ENCODE data around the gene MITF. TPM values are rescaled to one million over a fixed set of nuclear protein-coding genes. Genes with fewer than 3 reads are reported as not detected.

MITF gene
- total RNA-seq, 1 experiment from 2014 or later: 4.3 TPM

DNA sequence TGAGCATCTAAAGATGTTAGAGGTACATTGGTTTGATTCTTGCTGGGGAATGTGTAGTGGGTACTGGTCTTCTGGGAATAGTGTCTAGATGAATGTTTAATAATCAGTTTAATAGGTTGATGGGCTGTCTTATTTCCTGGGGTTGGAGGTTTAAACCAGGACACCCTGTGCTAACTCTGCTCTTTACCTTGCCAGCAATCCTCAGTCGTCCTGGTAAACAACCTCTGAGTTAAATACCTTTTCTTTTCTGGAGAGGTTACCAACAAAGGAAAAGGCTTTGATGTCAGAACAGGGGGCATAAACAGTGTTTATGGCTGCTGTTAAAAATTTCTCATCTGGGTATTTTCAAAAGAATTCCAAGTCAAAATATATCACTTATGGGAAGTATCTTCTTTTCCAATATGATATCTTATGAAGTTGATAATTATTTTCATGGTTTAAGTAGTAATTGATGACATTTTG is 23.5 kb downstream of the MITF start:
- H3K36me3 ChIP-seq (ENCODE audit: control insufficient read depth, insufficient read depth, low read length): no peaks in the 10 kb centered on the region
- no peaks in the 10 kb centered on the region for H3K36me3 Mint-ChIP-seq (ENCODE audit: insufficient read depth, unreplicated experiment)
- no peaks in the 10 kb centered on the region for H3K9me3 Mint-ChIP-seq (ENCODE audit: unreplicated experiment)
- peak overlapping the region; percentile 81 for H3K27ac Mint-ChIP-seq (ENCODE audit: unreplicated experiment)
- no peak for DNase-seq
- peak overlapping the region; percentile 55 for H3K4me3 Mint-ChIP-seq (ENCODE audit: unreplicated experiment)
- POLR2A ChIA-PET: no interaction called here
- intact Hi-C loops (cut with micrococcal nuclease; ENCODE audit: unreplicated experiment): loop anchor here (1.0 kb wide), 1 partner anchor 8 kb away; no protein-coding TSS in a partner anchor
- no peaks in the 10 kb centered on the region for H3K27me3 Mint-ChIP-seq (ENCODE audit: insufficient read depth, unreplicated experiment)
- H3K4me3 ChIP-seq (ENCODE audit: low read depth, low read length): no peak overlapping the region
- TF ChIP-seq, protein P1, sequence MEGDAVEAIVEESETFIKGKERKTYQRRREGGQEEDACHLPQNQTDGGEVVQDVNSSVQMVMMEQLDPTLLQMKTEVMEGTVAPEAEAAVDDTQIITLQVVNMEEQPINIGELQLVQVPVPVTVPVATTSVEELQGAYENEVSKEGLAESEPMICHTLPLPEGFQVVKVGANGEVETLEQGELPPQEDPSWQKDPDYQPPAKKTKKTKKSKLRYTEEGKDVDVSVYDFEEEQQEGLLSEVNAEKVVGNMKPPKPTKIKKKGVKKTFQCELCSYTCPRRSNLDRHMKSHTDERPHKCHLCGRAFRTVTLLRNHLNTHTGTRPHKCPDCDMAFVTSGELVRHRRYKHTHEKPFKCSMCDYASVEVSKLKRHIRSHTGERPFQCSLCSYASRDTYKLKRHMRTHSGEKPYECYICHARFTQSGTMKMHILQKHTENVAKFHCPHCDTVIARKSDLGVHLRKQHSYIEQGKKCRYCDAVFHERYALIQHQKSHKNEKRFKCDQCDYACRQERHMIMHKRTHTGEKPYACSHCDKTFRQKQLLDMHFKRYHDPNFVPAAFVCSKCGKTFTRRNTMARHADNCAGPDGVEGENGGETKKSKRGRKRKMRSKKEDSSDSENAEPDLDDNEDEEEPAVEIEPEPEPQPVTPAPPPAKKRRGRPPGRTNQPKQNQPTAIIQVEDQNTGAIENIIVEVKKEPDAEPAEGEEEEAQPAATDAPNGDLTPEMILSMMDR (IDR thresholded peaks at IDR 0.05; ENCODE audit: insufficient read depth in 1 of 2, low read depth in 1 of 2, low read length in 1 of 2, severe bottlenecking in 1 of 2, unreplicated experiment in 1 of 2): no peak
- no peaks in the 10 kb centered on the region for H3K9me3 ChIP-seq
- TSS peak; percentile 39 for BruUV-seq (replicated peaks)
- H3K4me1 ChIP-seq: peaks cover 52% of the 10 kb centered on the region
- H3K27me3 ChIP-seq (replicated peaks; ENCODE audit: control insufficient read depth, insufficient read depth, low read length): no peaks in the 10 kb centered on the region
- peaks cover 36% of the 10 kb centered on the region for H3K4me1 Mint-ChIP-seq (ENCODE audit: low read depth, unreplicated experiment)
- CTCF ChIA-PET: interaction anchor here (0.7 kb wide), 1 partner anchor 50 kb away, joined by 3 read pairs; no protein-coding TSS in a partner anchor

DNA sequence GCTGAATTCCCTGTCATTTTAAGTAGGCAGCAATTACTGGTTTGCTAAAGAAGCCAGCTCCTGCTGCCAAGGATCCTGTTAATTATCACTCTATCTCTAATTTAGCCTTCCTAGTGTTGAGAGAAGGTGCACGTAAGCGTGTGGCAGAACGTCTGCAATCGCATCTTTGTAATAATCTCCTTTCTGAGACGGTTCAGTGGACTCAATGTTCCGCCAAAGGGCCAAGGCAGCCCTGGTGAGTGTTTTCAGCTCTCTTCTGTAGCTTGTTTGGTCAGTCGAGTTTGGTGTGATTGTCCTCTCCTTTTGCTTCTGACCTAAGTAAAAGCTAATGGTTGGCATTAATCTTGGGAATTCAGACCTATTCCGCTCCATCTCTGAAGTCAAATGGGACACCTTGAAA is 24.2 kb downstream of the MITF start:
- Mint-ChIP-seq H3K4me3 (ENCODE audit: unreplicated experiment) (peak overlapping the region; percentile 29), H3K36me3 (ENCODE audit: insufficient read depth, unreplicated experiment) (no peaks in the 10 kb centered on the region), H3K4me1 (ENCODE audit: low read depth, unreplicated experiment) (peaks cover 42% of the 10 kb centered on the region), H3K27me3 (ENCODE audit: insufficient read depth, unreplicated experiment) (no peaks in the 10 kb centered on the region), H3K27ac (ENCODE audit: unreplicated experiment) (peak overlapping the region; percentile 81), H3K9me3 (ENCODE audit: unreplicated experiment) (no peaks in the 10 kb centered on the region)
- peaks cover 57% of the 10 kb centered on the region for H3K4me1 ChIP-seq
- no peaks in the 10 kb centered on the region for H3K36me3 ChIP-seq (ENCODE audit: control insufficient read depth, insufficient read depth, low read length)
- TF ChIP-seq, protein P1 (IDR thresholded peaks at IDR 0.05; ENCODE audit: insufficient read depth in 1 of 2, low read depth in 1 of 2, low read length in 1 of 2, severe bottlenecking in 1 of 2, unreplicated experiment in 1 of 2): no peak
- ChIA-PET POLR2A (no interaction called here), CTCF (no interaction called here)
- BruUV-seq (replicated peaks): no TSS peak
- H3K27me3 ChIP-seq (replicated peaks; ENCODE audit: control insufficient read depth, insufficient read depth, low read length): no peaks in the 10 kb centered on the region
- H3K9me3 ChIP-seq: no peaks in the 10 kb centered on the region
- no peak overlapping the region for H3K4me3 ChIP-seq (ENCODE audit: low read depth, low read length)
- DNase-seq: no peak
- intact Hi-C loops (cut with micrococcal nuclease; ENCODE audit: unreplicated experiment): no loop called here

DNA sequence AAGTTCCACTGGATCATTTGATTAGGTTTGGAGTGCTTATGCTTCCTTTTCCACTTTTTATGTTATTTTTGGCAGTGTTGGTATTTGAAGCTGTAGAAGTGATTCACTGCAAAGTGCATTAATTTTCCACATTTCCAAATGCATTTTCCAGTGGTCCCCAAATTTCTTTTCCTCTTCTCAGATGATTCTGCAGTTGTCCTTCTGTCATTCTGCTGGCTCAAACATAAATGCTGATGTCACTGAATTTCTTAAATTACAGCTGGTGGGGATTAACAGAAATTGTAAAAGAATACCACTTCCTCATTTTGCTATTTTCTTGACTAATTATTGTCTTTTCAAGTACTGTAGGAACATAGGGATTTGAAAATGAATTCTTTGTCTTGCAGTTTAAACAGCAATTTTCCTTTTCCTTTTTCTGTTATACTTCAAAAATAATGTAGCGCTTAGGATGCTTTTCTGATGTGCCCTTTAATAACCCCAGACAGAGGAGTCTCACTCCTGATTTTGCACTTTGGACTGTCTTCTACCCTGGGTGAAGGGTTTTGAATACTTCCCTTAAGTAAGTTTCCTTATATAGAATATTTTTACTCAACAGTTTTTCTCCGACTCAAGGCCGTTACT is 25.0 kb downstream of the MITF start:
- ChIA-PET POLR2A (no interaction called here), CTCF (no interaction called here)
- Mint-ChIP-seq H3K9me3 (ENCODE audit: unreplicated experiment) (no peaks in the 10 kb centered on the region), H3K4me3 (ENCODE audit: unreplicated experiment) (no peak overlapping the region), H3K4me1 (ENCODE audit: low read depth, unreplicated experiment) (peaks cover 47% of the 10 kb centered on the region), H3K27me3 (ENCODE audit: insufficient read depth, unreplicated experiment) (no peaks in the 10 kb centered on the region), H3K36me3 (ENCODE audit: insufficient read depth, unreplicated experiment) (no peaks in the 10 kb centered on the region), H3K27ac (ENCODE audit: unreplicated experiment) (no peak overlapping the region)
- no TSS peak for BruUV-seq (replicated peaks)
- Histone ChIP-seq H3K4me1 (peaks cover 65% of the 10 kb centered on the region), H3K27me3 (replicated peaks; ENCODE audit: control insufficient read depth, insufficient read depth, low read length) (no peaks in the 10 kb centered on the region), H3K4me3 (ENCODE audit: low read depth, low read length) (no peak overlapping the region), H3K9me3 (no peaks in the 10 kb centered on the region), H3K36me3 (ENCODE audit: control insufficient read depth, insufficient read depth, low read length) (no peaks in the 10 kb centered on the region)
- DNase-seq: no peak
- TF ChIP-seq, protein P1 (IDR thresholded peaks at IDR 0.05; ENCODE audit: insufficient read depth in 1 of 2, low read depth in 1 of 2, low read length in 1 of 2, severe bottlenecking in 1 of 2, unreplicated experiment in 1 of 2): no peak
- intact Hi-C loops (cut with micrococcal nuclease; ENCODE audit: unreplicated experiment): no loop called here

Data from Caco-2 (cell line).